HG03432 (cell line): Measurements from ENCODE around the gene PIP5K1B.
"Not testable (repeated sequence)": the region's sequence is repeated elsewhere in the genome, so short reads cannot be mapped to it uniquely, and the experiment has no call there.

Source experiments
- ATAC-seq: cut with Tn5 transposase; IDR thresholded peaks from one replicate; pipeline ENCODE4 v1.9.1; 2021; ENCODE audit warnings: mild to moderate bottlenecking, moderate library complexity; ENCODE audit not compliant: unreplicated experiment

The PIP5K1B gene

GRCh38 chr9:69047371-69047770 lies 342.3 kb downstream of the PIP5K1B start:
- no peak for ATAC-seq

GRCh38 chr9:69049094-69049493 lies 344.1 kb downstream of the PIP5K1B start:
- no peak for ATAC-seq

- not testable (repeated sequence) for ATAC-seq
Observed at GRCh38 chr9:69050936-69051335, 345.9 kb downstream of the PIP5K1B start.

GRCh38 chr9:69054989-69055388 lies 349.9 kb downstream of the PIP5K1B start:
- ATAC-seq: no peak

- no peak for ATAC-seq
Observed at GRCh38 chr9:69056191-69056815, 351.3 kb downstream of the PIP5K1B start.

- no peak for ATAC-seq
Observed at GRCh38 chr9:69058101-69058500, 353.1 kb downstream of the PIP5K1B start.
